ENCODE measurements around the gene AURKAIP1.
"Not testable (repeated sequence)": the region's sequence is repeated elsewhere in the genome, so short reads cannot be mapped to it uniquely, and the experiment has no call there.

The AURKAIP1 gene

GRCh38 chr1:1406101-1406820, 31.3 kb upstream of the AURKAIP1 start:
- no peak for DNase-seq (ENCODE audit: low spot score)

GRCh38 chr1:1403653-1404052, 28.6 kb upstream of the AURKAIP1 start:
- no peak for DNase-seq (ENCODE audit: low spot score)

DNA sequence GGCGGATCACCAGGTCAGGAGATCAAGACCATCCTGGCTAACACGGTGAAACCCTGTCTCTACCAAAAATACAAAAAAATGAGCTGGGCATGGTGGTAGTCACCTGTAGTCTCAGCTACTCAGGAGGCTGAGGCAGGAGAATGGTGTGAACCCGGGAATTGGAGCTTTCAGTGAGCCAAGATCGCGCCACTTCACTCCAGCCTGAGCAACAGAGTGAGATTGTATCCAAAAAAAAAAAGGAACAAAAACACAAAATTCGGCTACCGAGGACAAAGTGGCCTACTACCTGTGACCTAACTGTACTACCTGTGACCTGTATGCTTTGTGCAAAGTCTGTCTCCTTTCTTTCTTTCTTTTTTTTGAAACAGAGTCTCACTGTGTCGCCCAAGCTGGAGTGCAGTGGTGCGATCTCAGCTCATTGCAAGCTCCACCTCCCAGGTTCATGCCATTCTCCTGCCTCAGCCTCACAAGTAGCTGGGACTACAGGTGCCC, 27.9 kb upstream of the AURKAIP1 start:
- DNase-seq (ENCODE audit: low spot score) = not testable (repeated sequence)

DNA sequence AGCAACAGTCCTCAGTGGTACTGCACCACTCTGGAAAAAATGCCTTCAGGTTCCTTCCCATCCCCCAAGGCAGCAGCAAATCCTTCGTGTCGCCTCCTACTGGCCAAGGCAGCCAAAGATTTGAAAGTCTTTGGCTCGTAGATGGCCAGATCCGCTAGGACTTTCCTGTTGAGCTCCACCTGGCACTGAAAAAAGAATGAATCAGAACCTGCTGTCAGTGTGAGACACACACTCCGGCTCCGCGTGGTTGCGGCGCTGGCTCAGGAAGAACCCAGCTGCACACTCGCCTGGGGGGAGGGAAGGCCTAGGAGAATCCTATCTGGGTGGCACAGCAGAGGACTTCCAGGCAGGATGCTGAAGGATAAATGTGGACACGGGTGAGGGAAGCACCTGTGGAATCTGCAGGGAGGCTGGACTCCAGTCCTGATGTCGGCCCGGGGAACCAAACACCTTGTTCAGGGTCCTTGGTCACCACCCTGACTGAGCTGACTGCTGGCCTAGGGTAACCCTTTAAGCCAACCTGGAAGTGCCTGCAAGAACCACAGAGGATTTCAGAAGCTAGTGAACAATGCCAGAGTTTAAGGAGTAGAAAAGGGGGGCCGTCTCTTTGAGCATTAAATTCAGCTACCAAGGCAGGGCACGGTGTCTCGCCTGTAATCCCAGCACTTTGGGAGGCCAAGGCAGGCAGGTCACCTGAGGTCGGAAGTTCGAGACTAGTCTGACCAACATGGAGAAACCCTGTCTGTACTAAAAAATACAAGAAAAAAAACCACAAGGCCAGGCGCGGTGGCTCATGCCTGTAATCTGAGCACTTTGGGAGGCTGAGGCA, 27.3 kb upstream of the AURKAIP1 start:
- peak; percentile 72 for DNase-seq (ENCODE audit: low spot score)

DNA sequence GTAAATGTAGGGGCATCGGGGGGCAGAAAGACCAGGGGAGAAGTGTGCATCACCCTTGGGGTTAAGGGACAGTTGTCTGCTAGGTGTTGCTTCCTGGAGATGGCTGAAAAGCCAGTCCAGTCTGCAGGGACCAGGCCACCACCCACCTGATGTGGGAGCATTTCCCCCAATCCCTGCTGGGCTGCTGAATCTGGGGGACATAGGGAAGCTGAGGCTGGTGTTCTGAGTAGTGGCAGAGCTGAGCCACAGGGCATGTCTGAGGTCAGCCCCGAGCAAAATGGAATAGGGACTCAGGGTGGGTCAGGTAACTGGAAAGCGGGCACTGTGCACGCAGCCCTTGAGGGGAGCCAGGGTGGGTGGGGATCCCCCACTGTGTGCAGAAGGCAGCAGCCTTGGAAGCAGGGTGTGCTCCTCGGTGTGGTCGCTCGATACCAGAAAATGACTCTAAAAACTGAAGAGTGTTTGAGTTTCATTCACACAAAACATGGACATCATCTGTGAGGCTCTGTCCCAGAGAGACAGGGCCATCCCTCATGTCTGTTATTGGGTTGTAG, 26.5 kb upstream of the AURKAIP1 start:
- no peak for DNase-seq (ENCODE audit: low spot score)

DNA sequence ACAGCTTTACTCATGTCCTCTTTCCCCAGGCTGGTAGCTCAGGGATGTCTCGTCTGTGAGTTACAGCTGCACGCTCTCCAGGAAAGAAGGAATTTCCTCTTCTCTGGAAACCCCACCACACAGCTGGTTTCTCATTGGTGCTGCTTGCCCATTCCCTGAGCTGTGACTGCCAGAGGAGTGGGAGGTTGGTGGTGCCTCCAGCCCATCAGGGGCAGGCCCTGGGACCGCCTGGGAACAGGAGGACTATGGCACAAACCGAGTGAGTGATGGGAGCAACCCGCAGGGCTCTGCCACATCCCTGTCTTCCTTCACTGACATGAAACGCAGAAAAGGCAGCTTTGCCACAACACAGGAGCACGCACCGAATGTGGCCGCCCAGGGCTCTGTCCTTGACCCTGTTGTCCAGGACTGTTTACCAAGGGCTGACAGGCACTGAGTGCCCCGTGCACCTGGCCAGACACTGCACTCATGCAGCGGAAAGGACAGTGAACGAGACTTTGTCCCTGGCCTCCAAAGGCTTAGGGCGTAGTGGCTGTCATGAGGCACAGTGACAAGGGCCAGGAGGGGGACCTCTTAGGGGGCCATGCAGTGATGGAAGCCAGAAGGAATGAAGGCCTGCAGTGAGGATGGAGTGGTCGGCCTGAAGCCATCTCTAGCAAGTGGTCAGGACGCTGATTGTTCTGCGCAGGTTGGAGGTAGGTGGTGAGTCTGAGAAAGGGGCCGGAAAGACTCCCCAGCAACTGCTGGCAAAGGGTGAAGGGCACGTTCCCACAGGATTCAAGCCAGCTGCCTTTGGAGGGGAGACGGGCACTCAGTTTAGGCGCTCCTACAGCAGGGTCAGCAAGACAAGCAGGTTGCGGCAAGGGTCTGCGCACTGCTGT, 25.8 kb upstream of the AURKAIP1 start:
- DNase-seq (ENCODE audit: low spot score) = no peak

DNA sequence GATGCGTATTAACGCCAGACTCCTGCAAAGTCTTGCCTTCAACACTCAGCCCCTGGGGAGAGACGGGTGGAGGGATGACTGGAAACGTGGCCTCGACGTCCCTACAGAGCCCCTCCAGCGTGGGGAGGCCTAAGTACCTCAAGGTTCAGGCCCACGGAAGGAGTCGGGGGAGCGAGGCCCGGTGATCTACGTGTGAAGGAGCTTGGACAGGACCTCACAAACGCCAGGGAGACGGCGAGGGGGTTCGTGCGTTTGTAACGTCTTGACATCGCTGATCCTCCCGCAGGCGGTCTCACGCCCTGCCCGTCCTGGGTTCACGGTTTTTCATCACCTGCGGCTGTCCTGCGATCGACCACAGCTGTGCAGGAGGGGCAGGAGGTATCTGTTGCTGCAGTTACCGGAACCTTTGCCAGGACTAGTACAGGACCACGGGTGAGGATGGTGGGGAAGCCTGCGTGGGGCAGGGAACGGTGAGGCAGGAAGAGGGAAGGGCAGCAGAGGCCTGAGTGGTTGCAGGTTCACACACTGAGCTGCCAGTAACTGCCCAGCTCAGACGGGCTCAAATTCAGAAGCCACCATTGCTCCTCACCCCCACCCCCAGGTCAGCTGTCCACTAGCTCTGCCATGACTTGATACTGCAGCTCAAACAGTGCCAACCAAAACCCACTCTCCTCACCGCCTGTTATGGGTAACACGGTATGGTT, 25.0 kb upstream of the AURKAIP1 start:
- peak; percentile 26 for DNase-seq (ENCODE audit: low spot score)

GRCh38 chr1:1399187-1399871, 24.3 kb upstream of the AURKAIP1 start, which contains the start of gene CCNL2:
Gene CCNL2 (minus strand): TSS chr1:1399335. CDS start chr1:1399306, 29 bp downstream.
- peak; percentile 99 for DNase-seq (ENCODE audit: low spot score)

GRCh38 chr1:1398677-1399186, 23.7 kb upstream of the AURKAIP1 start:
- DNase-seq (ENCODE audit: low spot score) = peak; percentile 33

DNA sequence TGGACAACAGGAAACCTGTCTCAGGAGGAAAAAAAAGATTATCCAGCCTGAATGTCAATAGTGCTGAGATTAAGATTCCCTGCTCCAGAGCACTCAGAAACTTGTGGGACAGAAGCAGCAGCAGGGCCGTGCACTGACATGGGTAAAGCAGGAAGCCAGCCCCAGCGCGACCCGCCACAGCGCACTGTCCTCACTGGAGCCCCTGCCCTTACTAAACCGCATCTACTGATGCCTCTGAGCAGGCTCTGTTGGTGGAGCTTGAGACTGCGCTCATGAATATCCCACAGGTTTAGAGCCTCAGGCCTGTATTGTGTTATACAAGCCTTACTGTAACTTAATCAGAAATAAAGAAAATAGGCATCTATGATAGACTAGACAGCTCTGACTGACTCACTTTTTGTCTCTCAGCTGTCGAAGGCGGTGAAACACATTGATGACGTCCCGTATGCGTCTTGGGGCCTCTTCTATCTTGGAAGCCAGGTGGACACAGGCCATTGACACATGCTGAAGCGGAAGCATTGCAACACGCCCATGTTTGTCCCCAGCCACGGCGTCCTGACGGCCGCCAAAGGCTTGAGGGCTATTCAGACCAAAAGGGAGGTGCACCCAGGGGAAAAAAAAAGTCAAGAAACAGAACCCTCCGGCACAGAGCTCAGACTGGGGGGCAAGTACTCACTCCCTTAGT, 23.0 kb upstream of the AURKAIP1 start:
- peak; percentile 30 for DNase-seq (ENCODE audit: low spot score)

DNA sequence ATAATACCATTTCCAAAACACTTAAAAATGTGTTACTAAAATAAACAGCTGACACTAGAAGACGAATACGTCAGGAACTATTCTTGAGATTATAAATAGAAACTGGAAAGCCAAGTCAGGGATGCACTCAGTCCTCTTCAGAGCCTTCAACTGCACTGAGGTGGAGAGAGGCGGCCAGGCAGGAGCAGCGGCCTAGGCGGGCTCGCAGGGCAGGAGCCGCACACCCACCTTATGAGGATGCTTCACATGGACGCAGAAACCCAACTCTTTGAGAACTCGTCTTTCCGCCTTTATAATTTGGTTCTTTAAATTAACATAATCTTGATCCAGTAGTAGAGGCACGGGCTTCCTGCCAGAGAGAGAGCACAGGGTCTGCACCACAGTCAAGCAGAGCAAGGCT, 20.2 kb upstream of the AURKAIP1 start:
- DNase-seq (ENCODE audit: low spot score) = no peak

DNA sequence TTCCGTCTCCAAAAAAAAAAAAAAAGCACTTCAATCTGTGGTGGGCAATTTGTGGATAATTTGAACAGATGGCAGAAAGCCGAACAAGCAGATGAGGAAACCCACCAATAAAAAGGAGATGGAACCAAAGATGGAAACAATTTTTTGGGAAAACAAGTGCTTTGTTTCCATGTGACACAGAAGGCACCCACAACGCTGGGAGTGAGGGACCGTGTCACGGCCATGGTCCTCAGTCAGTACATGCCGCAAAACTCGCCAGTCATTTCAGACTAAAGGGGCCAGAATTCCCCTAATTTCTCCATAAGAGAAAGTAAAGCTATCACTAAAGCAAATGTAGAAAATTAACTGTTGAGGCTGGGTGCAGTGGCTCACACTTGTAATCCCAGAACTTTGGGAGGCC, 19.1 kb upstream of the AURKAIP1 start:
- DNase-seq (ENCODE audit: low spot score) = no peak

GRCh38 chr1:1393428-1393827, 18.4 kb upstream of the AURKAIP1 start:
- DNase-seq (ENCODE audit: low spot score) = no peak

- DNase-seq (ENCODE audit: low spot score) = no peak
Measured at GRCh38 chr1:1393014-1393413, 18.0 kb upstream of the AURKAIP1 start.

DNA sequence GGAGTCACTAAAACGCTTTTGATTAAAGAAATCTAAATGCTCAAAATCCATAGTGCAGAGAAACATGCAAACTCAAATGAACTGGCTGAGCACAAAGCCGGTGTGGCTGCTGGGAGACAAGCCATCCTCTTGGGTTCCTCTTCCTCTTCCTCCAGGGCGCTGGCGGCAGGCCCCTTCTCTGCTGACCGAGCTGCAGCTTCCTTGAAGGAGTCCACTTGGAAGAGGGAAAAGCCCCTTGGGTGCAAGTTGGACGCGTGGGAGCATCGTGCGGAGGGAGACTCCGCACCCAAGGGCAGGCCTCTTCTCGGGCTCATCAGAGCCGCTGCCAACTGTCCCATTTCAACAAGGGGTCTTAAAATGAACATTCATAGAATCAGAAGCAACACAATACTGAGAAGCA, 16.2 kb upstream of the AURKAIP1 start:
- no peak for DNase-seq (ENCODE audit: low spot score)

DNA sequence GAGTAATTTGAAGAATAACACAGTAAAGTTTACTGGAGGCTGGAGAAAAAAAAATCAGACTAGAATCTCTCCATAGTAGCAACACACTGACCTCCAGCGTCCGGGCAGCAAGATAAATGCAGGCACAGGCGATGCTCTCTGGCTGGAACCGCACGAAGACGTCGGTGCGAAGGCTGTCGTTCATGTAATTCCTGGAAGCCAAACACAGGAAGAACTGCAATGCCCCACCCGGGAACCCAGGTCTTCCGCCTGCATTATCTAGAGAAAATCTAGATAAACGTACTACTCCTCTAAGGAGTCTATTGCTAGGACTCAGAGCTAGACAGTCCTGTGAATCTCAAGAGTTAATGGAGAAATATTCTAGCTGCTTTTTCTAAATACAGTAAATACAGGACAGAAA, 15.7 kb upstream of the AURKAIP1 start:
- DNase-seq (ENCODE audit: low spot score) = no peak

- DNase-seq (ENCODE audit: low spot score) = no peak
Measured at GRCh38 chr1:1388078-1388472, 13.1 kb upstream of the AURKAIP1 start.

GRCh38 chr1:1387098-1388077, 12.4 kb upstream of the AURKAIP1 start:
- no peak for DNase-seq (ENCODE audit: low spot score)

DNA sequence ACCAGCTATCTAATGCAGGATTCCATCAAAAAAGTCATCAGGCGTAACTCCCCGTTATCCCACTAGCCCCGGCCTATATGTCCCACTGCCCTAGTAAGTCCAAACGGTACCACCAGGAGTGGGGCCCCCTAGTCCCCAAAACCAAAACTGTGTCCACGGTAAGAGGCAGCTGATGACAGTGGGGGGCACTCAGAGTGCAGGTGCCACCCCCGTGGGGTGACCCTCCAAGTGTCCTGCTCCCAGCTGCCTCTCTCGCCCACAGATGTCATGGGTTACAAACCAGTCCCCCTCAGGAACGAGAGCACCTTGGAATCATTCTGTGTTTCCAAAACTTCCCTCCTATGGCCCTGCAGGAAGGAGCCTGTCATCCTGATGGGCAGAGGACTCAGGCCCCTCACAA, 10.9 kb upstream of the AURKAIP1 start:
- no peak for DNase-seq (ENCODE audit: low spot score)
